Testis (tissue), 3 donors: ENCODE measurements around the gene GALNT8. TPM values are rescaled to one million over a fixed set of nuclear protein-coding genes. Genes with fewer than 3 reads are reported as not detected.

Source experiments
- DNase-seq: peaks from one replicate; pipeline ENCODE4 v3.0.0-alpha.2; 2019
- H3K27ac ChIP-seq, 2 donors: fragments of 200-600 bp; sonication (generic); one replicate each; pipeline ENCODE4 v1.5.1; 2019
- H3K27me3 ChIP-seq: fragments of 200-600 bp; sonication (generic); one replicate; pipeline ENCODE4 v1.5.1; 2019
- H3K36me3 ChIP-seq: fragments of 200-600 bp; sonication (generic); one replicate; pipeline ENCODE4 v1.5.1; 2017; ENCODE audit warnings: low read depth; ENCODE audit errors: missing control alignments
- H3K4me1 ChIP-seq: fragments of 200-600 bp; sonication (generic); one replicate; pipeline ENCODE4 v1.5.1; 2019
- H3K4me3 ChIP-seq, 2 donors: fragments of 200-600 bp; sonication (generic); one replicate each; pipeline ENCODE4 v1.5.1; 2017 to 2019
- H3K9me3 ChIP-seq: fragments of 200-600 bp; sonication (generic); one replicate; pipeline ENCODE4 v1.5.1; 2017
- CTCF ChIP-seq, 3 experiments: fragments of 450-650 bp in 2 of 3; fragments of 200-600 bp in 1 of 3; sonication (generic) in 1 of 3; IDR thresholded peaks; one replicate each; pipeline ENCODE4 v1.5.1; 2016 to 2019; ENCODE audit warnings: antibody characterized with exemption in 3 of 3, mild to moderate bottlenecking in 2 of 3, moderate library complexity in 1 of 3
- POLR2A ChIP-seq: fragments of 450-650 bp; IDR thresholded peaks from one replicate; pipeline ENCODE4 v1.6.1; 2017; ENCODE audit warnings: antibody characterized with exemption, mild to moderate bottlenecking, moderate library complexity
- WGBS, 2 donors: methylation state at CpG; one replicate each; pipeline ENCODE4 v1.1.5; 2018; 5-methylcytosine and 5-hydroxymethylcytosine counted together
- intact Hi-C: fragments of 100-400 bp; cut with DNase I; formaldehyde crosslinking; loops from one replicate; pipeline ENCODE4 v1.15.1; 2023; ENCODE audit warnings: low total_unique reads
- polyA plus RNA-seq: library from polyadenylated mRNA; stranded (reverse); fragments of 350-450 nt; fragmentation: Illumina TruSeq; extraction: RNeasy Lipid Tissue Mini Kit (QIAGEN cat#74804); gene quantifications from one replicate; pipeline ENCODE4 v1.2.3, GENCODE V29; 2014; ENCODE audit warnings: low read depth, low replicate concordance; ENCODE audit not compliant: insufficient read depth
- total RNA-seq, 2 donors: library from RNA; depleted of rRNA; stranded (reverse); fragments of >200 nt; gene quantifications; one replicate each; pipeline ENCODE4 v1.2.3, GENCODE V29; 2016

The GALNT8 gene
- total and polyA plus RNA-seq, 3 donors from 2014 or later: 7.4 to 31.1 (median 16.0) TPM

GRCh38 chr12:4723226-4723625, 3.0 kb downstream of the GALNT8 start:
- no peaks in the 10 kb centered on the region for H3K4me1 ChIP-seq
- no peaks in the 10 kb centered on the region for H3K27me3 ChIP-seq
- TF ChIP-seq POLR2A: no peak
- no peaks in the 10 kb centered on the region for H3K9me3 ChIP-seq
- H3K36me3 ChIP-seq: no peaks in the 10 kb centered on the region
- intact Hi-C loops: no loop called here
- no peak for DNase-seq
- no peak overlapping the region for H3K4me3 ChIP-seq
- 86 to 94% methylated on average over 3 of the region's 3 CpGs for WGBS, 2 donors
- H3K27ac ChIP-seq: no peak overlapping the region

- H3K27me3 ChIP-seq: no peaks in the 10 kb centered on the region
- intact Hi-C loops: no loop called here
- no peaks in the 10 kb centered on the region for H3K4me1 ChIP-seq
- no peaks in the 10 kb centered on the region for H3K9me3 ChIP-seq
- no peak overlapping the region for H3K27ac ChIP-seq
- 82 to 94% methylated on average over 3 of the region's 3 CpGs for WGBS, 2 donors
- TF ChIP-seq POLR2A: no peak
- no peak for TF ChIP-seq CTCF (IDR thresholded peaks at IDR 0.05)
- H3K36me3 ChIP-seq: no peaks in the 10 kb centered on the region
- DNase-seq: no peak
- H3K4me3 ChIP-seq: no peak overlapping the region
These were observed 4.9 kb downstream of the GALNT8 start for GRCh38 chr12:4725057-4725456.

- Histone ChIP-seq H3K27me3 (no peaks in the 10 kb centered on the region), H3K36me3 (no peaks in the 10 kb centered on the region), H3K4me1 (no peaks in the 10 kb centered on the region), H3K4me3 (no peak overlapping the region), H3K27ac (no peak overlapping the region), H3K9me3 (no peaks in the 10 kb centered on the region)
- WGBS, 2 donors: 66 to 80% methylated on average over 4 of the region's 4 CpGs
- intact Hi-C loops: no loop called here
- DNase-seq: no peak
- TF ChIP-seq CTCF (IDR thresholded peaks at IDR 0.05) (no peak), POLR2A (no peak)
These were observed 14.6 kb downstream of the GALNT8 start for GRCh38 chr12:4734625-4735340.

- intact Hi-C loops: no loop called here
- TF ChIP-seq POLR2A (no peak), CTCF (IDR thresholded peaks at IDR 0.05) (no peak)
- H3K27ac ChIP-seq: no peak overlapping the region
- H3K36me3 ChIP-seq: no peaks in the 10 kb centered on the region
- DNase-seq: no peak
- H3K9me3 ChIP-seq: no peaks in the 10 kb centered on the region
- H3K4me1 ChIP-seq: no peaks in the 10 kb centered on the region
- 70 to 73% methylated on average over 1 of the region's 1 CpG for WGBS, 2 donors
- no peak overlapping the region for H3K4me3 ChIP-seq
- no peaks in the 10 kb centered on the region for H3K27me3 ChIP-seq
These were observed 15.9 kb downstream of the GALNT8 start for GRCh38 chr12:4736091-4736490.

- intact Hi-C loops: no loop called here
- H3K27me3 ChIP-seq: no peaks in the 10 kb centered on the region
- H3K4me1 ChIP-seq: no peaks in the 10 kb centered on the region
- no peaks in the 10 kb centered on the region for H3K9me3 ChIP-seq
- 89 to 94% methylated on average over 4 of the region's 4 CpGs for WGBS, 2 donors
- H3K36me3 ChIP-seq: no peaks in the 10 kb centered on the region
- no peak overlapping the region for H3K27ac ChIP-seq
- DNase-seq: no peak
- no peak for TF ChIP-seq POLR2A
- no peak for TF ChIP-seq CTCF (IDR thresholded peaks at IDR 0.05)
- H3K4me3 ChIP-seq: no peak overlapping the region
These were observed 18.3 kb downstream of the GALNT8 start for GRCh38 chr12:4738541-4738940.
